Measurements from ENCODE around the gene RAB1A. TPM values are rescaled to one million over a fixed set of nuclear protein-coding genes. Genes with fewer than 3 reads are reported as not detected.

RAB1A gene
- total RNA-seq, 1 donor from 2014 or later, result 114 TPM

DNA sequence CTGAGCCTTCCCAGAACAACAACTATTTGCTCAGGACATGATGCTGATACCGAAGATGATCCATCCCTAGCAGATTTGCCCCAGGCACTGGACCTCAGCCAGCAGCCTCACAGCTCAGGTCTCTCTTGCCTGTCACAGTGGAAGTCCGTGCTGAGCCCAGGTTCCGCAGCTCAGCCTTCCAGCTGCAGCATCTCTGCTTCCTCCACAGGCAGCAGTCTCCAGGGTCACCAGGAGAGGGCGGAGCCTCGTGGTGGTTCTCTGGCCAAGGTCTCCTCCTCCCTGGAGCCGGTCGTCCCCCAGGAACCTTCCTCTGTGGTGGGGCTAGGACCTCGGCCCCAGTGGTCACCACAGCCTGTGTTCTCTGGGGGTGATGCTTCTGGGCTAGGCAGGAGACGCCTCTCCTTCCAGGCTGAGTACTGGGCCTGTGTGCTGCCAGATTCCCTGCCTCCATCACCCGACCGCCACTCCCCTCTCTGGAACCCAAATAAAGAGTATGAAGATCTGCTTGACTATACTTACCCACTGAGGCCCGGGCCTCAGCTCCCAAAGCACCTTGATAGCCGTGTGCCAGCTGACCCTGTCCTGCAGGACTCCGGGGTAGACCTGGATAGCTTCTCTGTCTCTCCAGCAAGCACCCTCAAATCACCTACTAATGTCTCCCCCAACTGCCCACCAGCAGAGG lies 58.3 kb downstream of the RAB1A start:
- H3K4me3 ChIP-seq (ENCODE audit: low read depth, low read length), result no peak overlapping the region
- peaks cover 10% of the 10 kb centered on the region for H3K36me3 ChIP-seq (ENCODE audit: control insufficient read depth, insufficient read depth, low read length)
- DNase-seq (ENCODE audit: low read depth) (peak; percentile 41), FAIRE-seq (no peak)
- TF ChIP-seq, protein P1, sequence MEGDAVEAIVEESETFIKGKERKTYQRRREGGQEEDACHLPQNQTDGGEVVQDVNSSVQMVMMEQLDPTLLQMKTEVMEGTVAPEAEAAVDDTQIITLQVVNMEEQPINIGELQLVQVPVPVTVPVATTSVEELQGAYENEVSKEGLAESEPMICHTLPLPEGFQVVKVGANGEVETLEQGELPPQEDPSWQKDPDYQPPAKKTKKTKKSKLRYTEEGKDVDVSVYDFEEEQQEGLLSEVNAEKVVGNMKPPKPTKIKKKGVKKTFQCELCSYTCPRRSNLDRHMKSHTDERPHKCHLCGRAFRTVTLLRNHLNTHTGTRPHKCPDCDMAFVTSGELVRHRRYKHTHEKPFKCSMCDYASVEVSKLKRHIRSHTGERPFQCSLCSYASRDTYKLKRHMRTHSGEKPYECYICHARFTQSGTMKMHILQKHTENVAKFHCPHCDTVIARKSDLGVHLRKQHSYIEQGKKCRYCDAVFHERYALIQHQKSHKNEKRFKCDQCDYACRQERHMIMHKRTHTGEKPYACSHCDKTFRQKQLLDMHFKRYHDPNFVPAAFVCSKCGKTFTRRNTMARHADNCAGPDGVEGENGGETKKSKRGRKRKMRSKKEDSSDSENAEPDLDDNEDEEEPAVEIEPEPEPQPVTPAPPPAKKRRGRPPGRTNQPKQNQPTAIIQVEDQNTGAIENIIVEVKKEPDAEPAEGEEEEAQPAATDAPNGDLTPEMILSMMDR (IDR thresholded peaks at IDR 0.05; ENCODE audit: insufficient read depth, low read length, severe bottlenecking), result peak; percentile 29
- H3K27me3 ChIP-seq (ENCODE audit: control insufficient read depth, insufficient read depth, low read length), result no peaks in the 10 kb centered on the region

DNA sequence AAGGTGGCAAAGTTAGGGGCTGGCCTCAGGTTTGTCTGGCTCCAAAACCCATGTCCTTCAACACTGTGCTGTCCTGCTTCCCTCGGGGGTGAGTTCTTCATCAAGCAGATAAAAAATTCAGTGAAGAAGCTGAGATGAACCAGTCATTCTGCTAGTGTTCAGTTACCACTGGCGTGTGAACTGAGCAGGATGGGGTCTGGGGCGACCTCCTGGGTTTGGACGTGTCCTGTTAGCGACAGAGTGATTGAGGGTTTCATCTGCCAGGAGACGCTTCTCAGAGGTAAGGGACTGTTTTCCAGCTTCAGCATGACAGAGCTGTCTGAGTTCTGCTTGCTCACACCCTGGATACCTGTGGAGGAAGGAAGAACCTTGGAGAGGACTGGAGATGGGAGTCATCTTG lies 59.0 kb downstream of the RAB1A start:
- Histone ChIP-seq H3K36me3 (ENCODE audit: control insufficient read depth, insufficient read depth, low read length) (peaks cover 10% of the 10 kb centered on the region), H3K4me3 (ENCODE audit: low read depth, low read length) (no peak overlapping the region), H3K27me3 (ENCODE audit: control insufficient read depth, insufficient read depth, low read length) (no peaks in the 10 kb centered on the region)
- TF ChIP-seq, protein P1 (IDR thresholded peaks at IDR 0.05; ENCODE audit: insufficient read depth, low read length, severe bottlenecking), result no peak
- DNase-seq (ENCODE audit: low read depth) (no peak), FAIRE-seq (no peak)

DNA sequence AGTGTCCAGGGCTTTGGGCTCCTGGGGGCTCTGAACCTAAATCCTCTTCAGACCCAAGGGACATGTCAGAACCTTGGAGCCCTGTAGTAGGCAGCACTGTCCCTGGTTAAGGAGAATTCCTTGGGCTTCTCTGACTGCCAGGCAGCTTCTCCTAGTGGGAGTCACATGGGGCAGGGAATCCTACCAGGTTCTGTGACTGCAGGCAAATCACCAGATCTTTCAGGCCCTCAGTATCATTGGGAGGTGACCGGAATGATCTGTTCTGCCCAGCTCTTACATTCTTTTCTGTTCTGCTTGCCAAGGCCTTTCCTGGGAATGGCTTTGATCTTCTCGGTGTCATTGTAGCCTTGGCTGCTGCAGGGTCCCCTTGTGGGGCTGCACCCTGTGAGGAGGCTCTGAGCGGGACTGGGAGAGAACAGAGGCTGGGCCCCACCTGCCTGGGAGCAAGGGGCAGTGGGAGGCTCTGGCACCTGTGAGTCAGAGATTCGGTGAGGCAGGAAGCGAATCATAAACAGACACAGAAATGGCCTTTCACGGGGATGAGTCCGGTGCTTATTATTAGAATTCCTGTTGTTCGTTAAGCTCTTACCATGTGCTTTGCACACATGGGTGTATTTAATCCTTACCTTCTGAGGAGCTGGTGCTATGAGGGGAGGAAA lies 59.6 kb downstream of the RAB1A start:
- peaks cover 10% of the 10 kb centered on the region for H3K36me3 ChIP-seq (ENCODE audit: control insufficient read depth, insufficient read depth, low read length)
- FAIRE-seq (no peak), DNase-seq (ENCODE audit: low read depth) (peak; percentile 72)
- H3K4me3 ChIP-seq (ENCODE audit: low read depth, low read length), result no peak overlapping the region
- TF ChIP-seq, protein P1 (IDR thresholded peaks at IDR 0.05; ENCODE audit: insufficient read depth, low read length, severe bottlenecking), result no peak
- H3K27me3 ChIP-seq (ENCODE audit: control insufficient read depth, insufficient read depth, low read length), result no peaks in the 10 kb centered on the region

DNA sequence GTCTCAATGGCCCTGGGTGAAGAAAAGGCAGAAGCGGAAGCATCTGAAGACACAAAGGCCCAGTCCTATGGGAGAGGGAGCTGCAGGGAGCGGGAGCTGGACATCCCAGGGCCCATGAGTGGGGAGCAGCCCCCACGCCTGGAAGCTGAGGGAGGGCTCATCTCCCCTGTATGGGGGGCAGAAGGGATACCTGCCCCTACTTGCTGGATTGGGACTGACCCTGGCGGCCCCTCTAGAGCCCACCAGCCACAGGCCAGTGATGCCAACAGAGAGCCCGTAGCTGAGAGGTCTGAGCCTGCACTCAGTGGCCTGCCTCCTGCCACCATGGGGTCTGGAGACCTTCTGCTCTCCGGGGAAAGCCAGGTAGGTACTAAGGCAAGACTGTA lies 60.5 kb downstream of the RAB1A start:
- DNase-seq (ENCODE audit: low read depth) (no peak), FAIRE-seq (no peak)
- TF ChIP-seq, protein P1 (IDR thresholded peaks at IDR 0.05; ENCODE audit: insufficient read depth, low read length, severe bottlenecking), result no peak
- no peak overlapping the region for H3K4me3 ChIP-seq (ENCODE audit: low read depth, low read length)
- peaks cover 10% of the 10 kb centered on the region for H3K36me3 ChIP-seq (ENCODE audit: control insufficient read depth, insufficient read depth, low read length)
- no peaks in the 10 kb centered on the region for H3K27me3 ChIP-seq (ENCODE audit: control insufficient read depth, insufficient read depth, low read length)

DNA sequence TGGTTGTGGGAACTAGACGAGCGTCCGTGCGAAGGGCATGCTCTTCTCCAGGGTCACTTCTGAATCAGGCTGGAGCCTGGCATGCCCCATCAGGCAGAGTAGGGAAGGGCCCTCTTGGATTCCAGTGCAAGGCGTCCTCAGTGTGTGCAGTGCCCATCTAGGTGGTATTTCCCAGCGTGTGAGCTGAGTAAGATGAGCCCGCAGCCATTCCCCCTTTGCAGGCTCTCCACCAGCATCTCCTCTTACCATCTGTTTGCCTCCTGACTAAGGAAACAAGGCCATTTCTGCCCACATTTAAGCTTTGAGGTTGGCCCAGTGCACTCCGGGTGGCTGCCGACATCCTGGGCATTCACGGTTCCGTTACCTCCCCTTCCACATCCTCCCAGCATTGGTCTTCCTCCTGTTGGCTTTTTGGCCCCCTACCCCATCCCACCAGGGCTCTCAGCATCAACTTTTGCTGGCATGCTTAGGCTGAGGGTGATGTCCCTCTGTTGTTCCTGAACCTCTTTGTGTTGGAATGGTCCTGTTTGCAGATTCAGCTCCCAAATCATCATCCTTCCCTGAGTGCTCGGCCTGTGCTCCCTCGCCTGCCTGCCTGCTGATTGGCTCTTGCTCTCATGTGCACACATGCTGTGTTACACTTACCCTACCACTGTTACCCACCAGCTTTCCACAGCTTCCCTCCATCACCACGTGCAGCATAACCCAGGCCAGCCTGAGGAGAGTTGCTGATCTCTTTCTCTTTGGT lies 61.9 kb downstream of the RAB1A start:
- H3K36me3 ChIP-seq (ENCODE audit: control insufficient read depth, insufficient read depth, low read length), result peaks cover 9% of the 10 kb centered on the region
- TF ChIP-seq, protein P1 (IDR thresholded peaks at IDR 0.05; ENCODE audit: insufficient read depth, low read length, severe bottlenecking), result no peak
- no peaks in the 10 kb centered on the region for H3K27me3 ChIP-seq (ENCODE audit: control insufficient read depth, insufficient read depth, low read length)
- DNase-seq (ENCODE audit: low read depth) (peak; percentile 62), FAIRE-seq (no peak)
- H3K4me3 ChIP-seq (ENCODE audit: low read depth, low read length), result no peak overlapping the region

All from bronchial epithelial cell (primary cell).